H1 (cell line): ENCODE measurements around the gene PIGM. TPM values are rescaled to one million over a fixed set of nuclear protein-coding genes. Genes with fewer than 3 reads are reported as not detected.

ENCODE experiments used
- GTF2F1 ChIP-seq: IDR thresholded peaks from 2 replicates; pipeline ENCODE4 v1.6.1; 2012; ENCODE audit warnings: low read depth, low read length, improper control_type of control experiment, borderline replicate concordance
- HDAC6 ChIP-seq: IDR thresholded peaks from one replicate; pipeline ENCODE4 v1.7.1; 2012; ENCODE audit warnings: low read depth, mild to moderate bottlenecking, inconsistent platforms, low read length, moderate library complexity
- RNF2 ChIP-seq: fragments of 200-900, 300-1000 bp; sonication (generic); IDR thresholded peaks from 2 replicates; pipeline ENCODE4 v1.7.1; 2016; ENCODE audit warnings: borderline replicate concordance, low read depth, mild to moderate bottlenecking, antibody characterized with exemption, low read length; ENCODE audit not compliant: poor library complexity, severe bottlenecking; ENCODE audit errors: missing control alignments
- SP4 ChIP-seq: IDR thresholded peaks from 2 replicates; pipeline ENCODE4 v1.6.1; 2012; ENCODE audit warnings: low read length, inconsistent platforms
- TAF7 ChIP-seq: optimal IDR thresholded peaks from 2 replicates; pipeline ENCODE3; 2011; ENCODE audit warnings: low read depth, mild to moderate bottlenecking, inconsistent platforms, low read length, moderate library complexity, borderline replicate concordance
- polyA plus RNA-seq, 7 experiments: library from polyadenylated mRNA; depleted of rRNA in 3 of 7; stranded (reverse) in 5 of 7; unstranded in 2 of 7; fragments of >200 nt in 5 of 7; fragments of 200-250 nt in 2 of 7; gene quantifications; 1 replicate in 5 of 7; 2 replicates in 1 of 7; 4 replicates in 1 of 7; pipeline versions ENCODE4 v1.2.1 to v1.2.3, GENCODE V29; 2011 to 2013; ENCODE audit warnings: missing spikeins in 2 of 7, mixed read lengths in 2 of 7
- total RNA-seq: library from RNA; stranded (reverse); fragmentation: NEBNext Ultra II Directional; extraction: Animal tissue kit (Norgen Biotek cat#: 25700); gene quantifications from 2 replicates; pipeline ENCODE4 v1.2.1, GENCODE V29; 2021

Gene PIGM
- total and polyA plus RNA-seq, 2 of the 8 experiments (the other 6 are each of a cell fraction or from before 2014, with no cell fraction given) = 5.4 to 6.0 TPM

DNA sequence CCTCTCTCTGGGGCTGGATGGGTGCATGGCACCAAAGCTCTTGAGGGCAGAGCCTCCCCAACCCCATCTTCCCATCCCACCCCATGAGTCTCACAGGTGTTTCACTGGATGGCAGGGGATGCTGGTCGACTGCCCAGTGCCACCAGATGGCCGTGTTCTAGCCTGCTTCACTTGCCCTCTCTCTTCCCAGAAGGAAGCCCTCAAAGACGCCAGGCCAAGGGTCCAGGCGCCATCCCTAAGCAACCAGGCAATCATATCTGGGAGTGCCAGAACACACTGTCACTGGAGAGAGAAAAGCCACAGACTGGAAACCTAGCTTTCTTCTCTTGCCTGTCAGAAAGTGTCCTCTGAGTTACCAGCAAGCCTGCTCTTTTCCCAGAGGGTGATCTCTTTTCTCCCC is 26.7 kb downstream of the PIGM start (continued):
- TF ChIP-seq HDAC6 (no peak), TAF7 (no peak), GTF2F1 (no peak), SP4 (no peak), RNF2 (no peak)
